CD4-positive, alpha-beta T cell treated with Interleukin-17A for 1 hour (primary cell): Measurements from ENCODE around the gene PDXK.
"Not testable (repeated sequence)": the region's sequence is repeated elsewhere in the genome, so short reads cannot be mapped to it uniquely, and the experiment has no call there.

Source experiments
- DNase-seq: peaks from one replicate; pipeline ENCODE4 v3.0.0-alpha.2; 2020

PDXK gene

DNA sequence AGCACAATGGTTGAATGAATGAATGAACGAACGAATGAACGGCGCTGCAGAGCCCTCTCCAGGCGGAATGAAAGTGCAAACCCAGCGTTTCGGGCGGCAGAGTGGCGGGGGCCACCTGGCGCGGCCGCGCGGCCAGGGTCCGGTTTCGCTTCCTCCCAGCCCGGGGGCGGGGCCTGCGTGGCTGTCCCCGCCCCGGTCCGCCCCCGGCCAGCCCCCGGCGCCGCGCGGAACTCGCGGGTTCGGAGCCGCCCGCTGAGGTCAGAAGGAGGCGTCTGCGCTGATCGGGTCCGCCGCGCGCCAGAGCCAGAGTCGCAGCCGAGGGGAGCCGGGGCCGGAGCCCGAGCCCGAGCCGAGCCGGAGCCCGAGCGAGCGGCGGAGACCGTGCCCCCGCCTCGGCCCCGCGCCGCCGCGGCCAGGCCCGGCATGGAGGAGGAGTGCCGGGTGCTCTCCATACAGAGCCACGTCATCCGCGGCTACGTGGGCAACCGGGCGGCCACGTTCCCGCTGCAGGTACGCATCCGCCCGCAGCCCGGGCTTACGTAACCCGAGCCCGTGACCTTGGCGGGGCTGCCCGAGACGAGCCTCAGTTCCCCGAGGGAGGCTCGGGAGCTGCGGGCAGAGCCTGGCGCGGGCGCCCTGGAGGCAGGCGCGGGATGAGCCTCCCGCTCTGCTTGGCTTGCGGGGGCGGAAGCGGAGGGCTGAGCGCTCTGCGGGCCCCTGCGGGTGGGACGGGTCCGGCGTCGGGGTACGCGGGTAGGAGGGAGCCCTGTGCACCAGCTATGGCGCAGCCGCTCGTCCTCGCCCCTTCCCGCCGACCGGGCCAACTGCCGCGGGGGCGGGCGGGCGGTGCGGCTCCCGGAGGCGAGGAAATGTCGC lies at the start of gene PDXK:
Gene PDXK (plus strand): TSS at position 258 of the 876 bp plus-strand sequence. CDS start 166 bp downstream, at position 424.
- DNase-seq: peak; percentile 79

DNA sequence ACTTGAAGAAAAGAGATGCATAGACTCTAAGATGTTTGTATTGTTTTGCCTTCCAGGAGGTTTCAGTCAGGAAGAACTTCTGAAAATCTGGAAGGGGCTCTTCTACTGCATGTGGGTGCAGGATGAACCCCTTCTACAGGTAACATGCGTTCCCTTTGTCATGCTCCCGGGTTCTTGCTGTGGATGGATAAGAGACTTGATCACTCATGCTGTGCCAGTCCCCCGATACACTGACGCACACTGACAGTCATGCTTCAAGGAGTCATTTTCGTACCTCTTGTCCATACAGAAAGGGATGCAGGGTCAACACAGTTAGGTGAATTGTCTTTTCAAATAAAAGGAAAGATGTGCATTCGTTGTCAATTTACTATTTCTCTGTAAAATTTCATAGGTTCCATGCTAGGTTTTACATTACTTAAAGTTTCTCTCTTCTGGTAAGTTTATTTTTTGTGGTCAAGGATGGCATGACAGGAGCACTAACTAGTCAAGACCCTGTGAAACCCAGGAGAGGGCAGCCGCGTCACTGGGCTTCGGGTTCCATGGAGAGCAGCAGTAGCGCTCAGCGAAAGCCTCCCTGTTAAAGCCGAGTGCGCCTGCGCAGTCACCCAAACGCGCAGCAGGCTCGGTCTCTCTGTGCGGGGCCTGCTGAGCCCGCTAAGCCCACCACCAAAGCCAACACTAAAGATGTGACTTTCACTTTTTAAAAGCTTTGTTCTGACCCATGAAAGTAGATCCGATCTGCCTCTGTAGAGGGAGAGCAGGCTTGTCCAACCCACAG lies 48.9 kb upstream of the PDXK start:
- DNase-seq: no peak

- no peak for DNase-seq
Observed at GRCh38 chr21:43675871-43676270, 43.1 kb upstream of the PDXK start.

GRCh38 chr21:43676391-43676790 lies 42.5 kb upstream of the PDXK start:
- no peak for DNase-seq

DNA sequence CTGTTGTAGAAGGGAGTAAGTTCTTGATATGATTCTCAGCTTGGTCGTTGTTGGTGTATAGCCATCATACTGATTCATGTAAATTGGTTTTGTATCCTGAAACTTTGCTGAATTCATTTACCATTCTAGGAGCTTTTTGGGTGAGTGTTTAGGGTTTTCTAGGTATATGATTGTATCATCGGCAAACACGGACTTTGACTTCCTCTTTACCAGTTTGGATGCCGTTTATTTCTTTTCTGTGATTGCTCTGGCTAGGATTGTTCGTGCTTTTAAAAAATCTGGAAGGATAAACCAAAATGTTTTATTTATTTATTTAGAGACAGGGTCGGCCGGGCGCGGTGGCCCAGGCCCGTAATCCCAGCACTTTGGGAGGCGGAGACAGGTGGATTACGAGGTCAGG lies 39.0 kb upstream of the PDXK start:
- no peak for DNase-seq

- DNase-seq: not testable (repeated sequence)
Observed at GRCh38 chr21:43680421-43680820, 38.5 kb upstream of the PDXK start.

- no peak for DNase-seq
Observed at GRCh38 chr21:43681650-43682049, 37.3 kb upstream of the PDXK start.

- DNase-seq: no peak
Observed at GRCh38 chr21:43684424-43684823, 34.5 kb upstream of the PDXK start.

- DNase-seq: no peak
Observed at GRCh38 chr21:43686811-43687565, 31.9 kb upstream of the PDXK start.

DNA sequence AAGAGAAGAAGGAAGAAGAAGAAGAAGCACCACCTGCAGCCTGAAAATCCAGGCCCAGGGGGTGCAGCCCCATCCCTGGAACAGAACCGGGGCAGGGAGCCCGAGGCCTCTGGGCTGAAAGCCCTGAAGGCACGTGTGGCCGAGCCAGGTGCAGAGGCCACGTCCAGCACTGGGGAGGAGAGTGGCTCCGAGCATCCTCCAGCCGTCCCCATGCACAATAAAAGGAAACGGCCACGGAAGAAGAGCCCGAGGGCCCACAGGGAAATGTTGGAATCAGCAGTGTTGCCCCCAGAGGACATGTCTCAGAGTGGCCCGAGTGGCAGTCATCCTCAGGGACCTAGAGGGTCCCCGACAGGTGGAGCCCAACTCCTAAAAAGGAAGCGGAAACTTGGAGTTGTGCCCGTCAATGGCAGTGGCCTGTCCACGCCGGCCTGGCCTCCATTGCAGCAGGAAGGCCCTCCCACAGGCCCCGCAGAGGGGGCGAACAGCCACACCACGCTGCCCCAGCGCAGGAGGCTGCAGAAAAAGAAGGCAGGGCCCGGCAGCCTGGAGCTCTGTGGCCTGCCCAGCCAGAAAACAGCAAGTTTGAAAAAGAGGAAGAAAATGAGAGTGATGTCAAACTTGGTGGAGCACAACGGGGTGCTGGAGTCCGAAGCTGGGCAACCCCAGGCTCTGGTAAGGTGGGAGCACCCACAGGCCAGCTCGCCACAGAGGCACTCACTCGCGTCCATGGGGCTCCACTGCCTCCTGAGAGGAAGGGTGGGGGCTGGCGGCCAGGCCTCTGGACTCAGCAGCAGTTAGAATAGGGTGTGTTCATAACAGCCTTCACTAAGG lies 31.1 kb upstream of the PDXK start:
- no peak for DNase-seq

DNA sequence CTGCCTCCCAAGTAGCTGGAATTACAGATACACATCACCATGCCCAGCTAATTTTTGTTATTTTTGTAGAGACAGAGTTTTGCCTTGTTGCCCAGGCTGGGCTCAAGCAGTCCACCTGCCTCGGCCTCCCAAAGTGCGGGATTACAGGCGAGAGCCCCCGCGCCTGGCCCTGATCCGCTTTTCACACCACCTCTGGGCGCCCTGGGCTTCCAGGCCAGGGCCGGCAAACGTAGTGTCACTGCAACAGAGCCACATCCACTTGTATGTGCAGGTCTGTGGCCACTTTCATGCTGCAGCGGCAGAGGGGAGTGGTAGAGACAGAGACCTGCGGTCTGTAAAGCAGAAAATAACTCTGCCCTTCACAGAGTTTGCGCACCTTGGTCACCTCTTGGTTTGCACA lies 30.0 kb upstream of the PDXK start:
- DNase-seq: no peak

- no peak for DNase-seq
Observed at GRCh38 chr21:43689556-43690337, 29.2 kb upstream of the PDXK start.

- DNase-seq: no peak
Observed at GRCh38 chr21:43690346-43690745, 28.6 kb upstream of the PDXK start.

- no peak for DNase-seq
Observed at GRCh38 chr21:43691086-43691795, 27.7 kb upstream of the PDXK start.

GRCh38 chr21:43691801-43692200 lies 27.1 kb upstream of the PDXK start:
- DNase-seq: no peak

- no peak for DNase-seq
Observed at GRCh38 chr21:43692949-43693348, 26.0 kb upstream of the PDXK start.

DNA sequence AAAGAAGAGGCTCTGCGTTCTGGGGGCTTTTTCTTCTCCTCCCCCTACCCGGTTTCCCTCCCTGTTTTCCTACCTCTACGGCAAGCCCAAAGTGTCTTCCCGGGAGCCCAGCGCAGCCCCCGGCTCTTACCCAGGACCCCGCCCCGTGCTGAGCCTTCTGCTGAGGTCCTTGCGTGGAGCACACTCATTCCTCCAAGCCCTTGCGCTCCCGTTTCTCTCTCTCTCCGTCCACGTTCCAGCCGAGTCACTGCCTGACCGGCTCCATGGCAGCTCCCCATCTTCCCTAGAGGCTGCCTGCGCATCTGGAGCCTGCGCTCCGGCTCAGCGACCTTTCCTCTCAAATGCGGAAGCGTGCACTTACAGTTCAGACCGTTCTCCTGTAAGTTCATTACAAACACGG lies 24.9 kb upstream of the PDXK start:
- DNase-seq: no peak

DNA sequence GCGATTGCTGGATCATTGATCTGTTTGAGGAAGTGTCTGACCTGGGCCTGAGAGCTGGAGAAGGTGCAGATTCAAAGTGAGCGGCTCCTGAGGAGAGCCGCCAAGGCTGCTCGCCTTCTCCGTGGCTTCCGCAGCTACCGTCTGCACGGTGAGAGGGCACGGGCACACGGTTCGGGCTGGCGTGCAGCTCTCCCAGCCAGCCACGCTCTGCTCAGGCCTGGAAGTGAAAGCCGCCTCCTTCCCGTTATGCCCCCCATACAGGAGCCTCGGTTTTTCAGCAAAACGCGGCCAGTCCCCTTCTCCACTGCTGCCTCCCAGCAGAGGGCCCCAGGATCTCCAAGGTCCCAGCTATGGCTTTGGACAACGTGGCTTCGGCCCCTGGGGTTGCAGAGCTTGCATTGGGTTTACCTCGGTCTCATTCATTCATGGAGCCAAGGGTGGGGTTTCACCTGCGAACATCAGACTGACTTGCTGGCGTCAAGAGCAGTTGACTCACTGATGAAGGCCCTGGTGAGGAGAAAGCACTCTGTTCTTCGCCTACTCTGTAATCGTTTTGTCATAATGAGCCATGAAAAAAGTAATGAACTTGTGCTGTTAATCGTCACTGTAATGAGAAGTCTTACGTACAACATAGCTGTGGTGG lies 24.4 kb upstream of the PDXK start:
- DNase-seq: no peak

GRCh38 chr21:43696214-43696613 lies 22.7 kb upstream of the PDXK start:
- DNase-seq: no peak
